ENCODE data around the gene ZNF366. TPM values are rescaled to one million over a fixed set of nuclear protein-coding genes. Genes with fewer than 3 reads are reported as not detected.

ZNF366 gene
- 10 to 100 TPM in 5 of 7 donors, 1 to 10 TPM in 2; 8.1 to 19.8 (median 14.7) TPM for total RNA-seq
- polyA plus RNA-seq: 1 to 10 TPM in 1 of 3 donors, under 1 TPM in 2; 0.26 to 2.3 (median 0.38) TPM
- long read RNA-seq, donor 1, partial matches to known transcripts: 0 of 2 reads
- long read RNA-seq, donor 1, other reads (novel, unspliced or antisense): 0 of 2 reads
- long read RNA-seq, donor 2, partial matches to known transcripts: 0 of 4 reads
- long read RNA-seq, donor 2, other reads (novel, unspliced or antisense): 0 of 4 reads

GRCh38 chr5:72507231-72507906, at the start of gene ZNF366:
TSS of gene ZNF366 (minus strand) at chr5:72507410. CDS start at chr5:72461496, 45,914 bp downstream.
- Histone ChIP-seq H3K4me3 (peak within 1 kb of the TSS; percentile 14 to 61 (median 28)), H3K27me3 (replicated peaks in 1 of 7) (no peaks in the 10 kb centered on the region), H3K36me3 (no peaks in the 10 kb centered on the region), H3K4me1 (peaks cover 13 to 81% (median 41%) of the 10 kb centered on the region in 6 donors), H3K27ac (peak within 1 kb of the TSS; percentile 36 to 80 (median 68)), H3K9me3 (no peaks in the 10 kb centered on the region)
- intact Hi-C loops (cut with DNase I; ENCODE audit: low total_unique reads): loop anchor here (10.0 kb wide), 1 partner anchor 53 kb away; no protein-coding TSS in a partner anchor
- no peak for DNase-seq
- no peak for TF ChIP-seq CTCF (IDR thresholded peaks at IDR 0.05 in 8 of 11, conservative IDR thresholded peaks at IDR 0.05 in 3 of 11)
- 32 to 37% (median 34%) methylated on average over 9 of the region's 9 CpGs for whole genome bisulfite sequencing, 5 donors

- Histone ChIP-seq H3K9me3 (no peaks in the 10 kb centered on the region), H3K36me3 (no peaks in the 10 kb centered on the region), H3K27me3 (replicated peaks in 1 of 7) (peaks cover 0 to 14% (median 0%) of the 10 kb centered on the region in 7 donors), H3K4me3 (peak overlapping the region in 7 of 8 donors; percentile 24 to 66 (median 28)), H3K4me1 (peaks cover 0 to 35% (median 22%) of the 10 kb centered on the region in 6 donors), H3K27ac (peak overlapping the region; percentile 11 to 85 (median 73))
- DNase-seq: peak; percentile 87
- TF ChIP-seq CTCF (IDR thresholded peaks at IDR 0.05 in 8 of 11, conservative IDR thresholded peaks at IDR 0.05 in 3 of 11): peak in 3 of 11 experiments; percentile 29 to 34 (median 34)
- TF ChIP-seq POLR2A (IDR thresholded peaks at IDR 0.05): no peak
- peak; percentile 44 to 75 (median 66) for TF ChIP-seq POLR2AphosphoS5 (IDR thresholded peaks at IDR 0.05)
- intact Hi-C loops (cut with DNase I; ENCODE audit: low total_unique reads): no loop called here
- 3 to 8% (median 5%) methylated on average over 35 to 42 of the region's 42 CpGs for WGBS, 5 donors
Observed at GRCh38 chr5:72556351-72557166, 49.3 kb upstream of the ZNF366 start.

GRCh38 chr5:72555871-72556270, 48.7 kb upstream of the ZNF366 start:
- 19 to 33% (median 30%) methylated on average over 1 of the region's 1 CpG for WGBS, 5 donors
- H3K36me3 ChIP-seq: no peaks in the 10 kb centered on the region
- H3K4me1 ChIP-seq: peaks cover 0 to 35% (median 22%) of the 10 kb centered on the region in 6 donors
- no peaks in the 10 kb centered on the region for H3K9me3 ChIP-seq
- DNase-seq: no peak
- intact Hi-C loops (cut with DNase I; ENCODE audit: low total_unique reads): no loop called here
- peaks cover 0 to 14% (median 0%) of the 10 kb centered on the region in 7 donors for H3K27me3 ChIP-seq (replicated peaks in 1 of 7)
- H3K4me3 ChIP-seq: peak overlapping the region in 2 of 8 donors; percentile 43 to 66
- no peak for TF ChIP-seq CTCF (IDR thresholded peaks at IDR 0.05 in 8 of 11, conservative IDR thresholded peaks at IDR 0.05 in 3 of 11)
- peak overlapping the region in 4 of 8 donors; percentile 73 to 85 (median 81) for H3K27ac ChIP-seq
